K562 (cell line): ENCODE results near the gene WDR86. TPM values are rescaled to one million over a fixed set of nuclear protein-coding genes. Genes with fewer than 3 reads are reported as not detected.

Experiments
- ATAC-seq: fragments of 200-7000 bp; cut with Tn5 transposase; 3 replicates; pipeline ENCODE4 v1.9.1; 2020; ENCODE audit warnings: moderate library complexity
- BruUV-seq: library from RNA; stranded (reverse); fragments of 400-500 nt; replicated peaks from 2 replicates; lab custom pipeline; 2021; lab: Mats Ljungman, UMichigan
- CTCF ChIA-PET: fragments of 300-600 bp; formaldehyde crosslinking; extraction: SDS; loops from one replicate; lab custom pipeline; 2021; ENCODE audit warnings: low intra/inter-chr PET ratio; lab: Yijun Ruan, JAX
- POLR2A ChIA-PET: fragments of 300-600, 350-650 bp; sonication (Branson Sonifier 250); formaldehyde crosslinking; extraction: SDS; loops from one replicate; lab custom pipeline; 2021; ENCODE audit warnings: antibody characterized with exemption, inconsistent platforms; lab: Yijun Ruan, JAX
- DNase-seq, 4 experiments: peaks; one replicate each; pipeline versions ENCODE4 v3.0.0 to v3.0.0-alpha.2; 2011 to 2018; ENCODE audit warnings: low spot score in 3 of 4, mixed read lengths in 3 of 4; ENCODE audit errors: extremely low read depth in 1 of 4
- FAIRE-seq: peaks from 2 replicates; lab custom pipeline; 2011; peaks lifted over from hg19 to GRCh38; lab: Jason Lieb, UNC
- H2AFZ ChIP-seq: 2 replicates; pipeline ENCODE4 v1.6.0; 2011; ENCODE audit warnings: low read depth, low read length, control low read depth, inconsistent platforms
- H3K27ac ChIP-seq: fragments of 200-600 bp; 3 replicates; pipeline ENCODE4 v1.8.0; 2011; ENCODE audit warnings: low read depth, mild to moderate bottlenecking, control low read depth, inconsistent platforms, low read length, moderate library complexity, mixed read lengths; ENCODE audit errors: extremely low read depth
- H3K27me3 ChIP-seq, 2 experiments: fragments of 300-600 bp in 1 of 2; 2 replicates in 1 of 2; 3 replicates in 1 of 2; pipeline versions ENCODE4 v1.6.0 to v1.8.0; 2011; ENCODE audit warnings: inconsistent platforms in 2 of 2, low read length in 2 of 2, mild to moderate bottlenecking in 1 of 2, mixed read lengths in 1 of 2, moderate library complexity in 1 of 2; ENCODE audit not compliant: control insufficient read depth in 2 of 2, insufficient read depth in 2 of 2
- H3K36me3 ChIP-seq: fragments of 300-600 bp; 3 replicates; pipeline ENCODE4 v1.8.0; 2011; ENCODE audit warnings: mild to moderate bottlenecking, low read length, inconsistent platforms; ENCODE audit not compliant: control insufficient read depth, insufficient read depth
- H3K4me1 ChIP-seq, 2 experiments: fragments of 200-600 bp in 1 of 2; replicated peaks in 1 of 2; 2 replicates in 1 of 2; 3 replicates in 1 of 2; pipeline versions ENCODE4 v1.5.1 to v1.8.0; 2011; ENCODE audit warnings: inconsistent platforms in 2 of 2, low read length in 2 of 2, mild to moderate bottlenecking in 1 of 2, mixed read lengths in 1 of 2, moderate library complexity in 1 of 2; ENCODE audit not compliant: control insufficient read depth in 2 of 2, insufficient read depth in 2 of 2
- H3K4me2 ChIP-seq: 2 replicates; pipeline ENCODE4 v1.6.1; 2011; ENCODE audit warnings: low read length, control low read depth, inconsistent platforms, mixed read lengths; ENCODE audit not compliant: insufficient read depth
- H3K4me3 ChIP-seq: fragments of 200-600 bp; sonication (generic), shearing (Covaris generic); 2 replicates; pipeline ENCODE4 v1.5.1; 2016; ENCODE audit warnings: control low read depth, inconsistent platforms
- H3K79me2 ChIP-seq: fragments of 200-600 bp; 3 replicates; pipeline ENCODE4 v1.8.0; 2011; ENCODE audit warnings: low read length, inconsistent platforms; ENCODE audit not compliant: control insufficient read depth, insufficient read depth
- H3K9ac ChIP-seq, 2 experiments: 2 replicates each; pipeline versions ENCODE4 v1.6.0 to v1.6.1; 2011; ENCODE audit warnings: low read depth in 2 of 2, low read length in 2 of 2, control low read depth in 1 of 2, inconsistent platforms in 1 of 2, mild to moderate bottlenecking in 1 of 2, mixed read lengths in 1 of 2; ENCODE audit not compliant: insufficient read depth in 1 of 2
- H3K9me1 ChIP-seq: one replicate; pipeline ENCODE4 v1.6.0; 2011; ENCODE audit warnings: inconsistent platforms, mild to moderate bottlenecking, low read length, moderate library complexity; ENCODE audit not compliant: control insufficient read depth, insufficient read depth
- H3K9me3 ChIP-seq: replicated peaks from 2 replicates; pipeline ENCODE4 v1.5.1; 2011; ENCODE audit warnings: low read depth, low read length, inconsistent platforms; ENCODE audit not compliant: control insufficient read depth, insufficient read depth
- H4K20me1 ChIP-seq: replicated peaks from 2 replicates; pipeline ENCODE4 v1.6.1; 2011; ENCODE audit warnings: low read length, inconsistent platforms, mixed read lengths; ENCODE audit not compliant: control insufficient read depth, insufficient read depth
- BHLHE40 ChIP-seq: IDR thresholded peaks from 2 replicates; pipeline ENCODE4 v1.6.1; 2011; ENCODE audit warnings: low read length, improper control_type of control experiment
- CBFA2T2 ChIP-seq: fragments of 450-650 bp; conservative IDR thresholded peaks from 2 replicates; pipeline ENCODE4 v1.6.1; 2017; ENCODE audit warnings: mild to moderate bottlenecking
- CREB1 ChIP-seq, 2 experiments: sonication (generic) in 1 of 2; formaldehyde crosslinking in 1 of 2; IDR thresholded peaks; 2 replicates each; pipeline versions ENCODE4 v1.6.1 to v1.8.0; 2012 to 2022; ENCODE audit warnings: inconsistent platforms in 1 of 2, mild to moderate bottlenecking in 1 of 2, missing genetic modification reagents in 1 of 2, moderate library complexity in 1 of 2
- RFX5 ChIP-seq: IDR thresholded peaks from 2 replicates; pipeline ENCODE4 v1.6.1; 2011; ENCODE audit warnings: low read depth, mild to moderate bottlenecking, improper control_type of control experiment, low read length
- SP1 ChIP-seq: sonication (generic); formaldehyde crosslinking; IDR thresholded peaks from 2 replicates; pipeline ENCODE4 v1.8.1; 2022; ENCODE audit warnings: mild to moderate bottlenecking, missing genetic modification reagents
- TEAD1 ChIP-seq, 2 experiments: fragments of 450-650 bp in 1 of 2; sonication (generic) in 1 of 2; formaldehyde crosslinking; IDR thresholded peaks; 2 replicates each; pipeline versions ENCODE4 v1.4.0 to v1.8.0; 2020 to 2022; ENCODE audit warnings: mild to moderate bottlenecking in 2 of 2, missing genetic modification reagents in 1 of 2
- ZZZ3 ChIP-seq: fragments of 450-650 bp; IDR thresholded peaks from 2 replicates; pipeline ENCODE4 v1.6.1; 2016; ENCODE audit warnings: antibody characterized with exemption, mild to moderate bottlenecking, moderate library complexity
- WGBS: fragments of 100-300 bp; shearing (Covaris generic); methylation state at CpG from one replicate; pipeline ENCODE4 v1.1.6; 2016; ENCODE audit warnings: low coverage, mixed read lengths; ENCODE audit not compliant: insufficient coverage; ENCODE audit errors: missing lambda C conversion rate; 5-methylcytosine and 5-hydroxymethylcytosine counted together
- in situ Hi-C: fragments of 300-500 bp; cut with MboI; formaldehyde crosslinking; loops from 4 replicates; pipeline ENCODE4 v1.15.0; 2018; ENCODE audit warnings: inconsistent platforms, mixed read lengths
- intact Hi-C: fragments of 100-400 bp; cut with micrococcal nuclease; formaldehyde crosslinking; loops from 2 replicates; pipeline ENCODE4 v1.14.2; 2022
- polyA plus RNA-seq, 8 experiments: library from polyadenylated mRNA; depleted of rRNA in 4 of 8; stranded (reverse) in 5 of 8; unstranded in 3 of 8; fragments of >200 nt; fragmentation: Nextera tagmentation in 2 of 8; fragmentation: Illumina TruSeq in 1 of 8; extraction: Ambion mirVana in 2 of 8; extraction: Trizol in 1 of 8; gene quantifications; 2 replicates each; pipeline versions ENCODE4 v1.2.1 to v1.2.3, GENCODE V29; 2011 to 2014; ENCODE audit warnings: inconsistent platforms in 1 of 8, missing spikeins in 1 of 8
- total RNA-seq, 7 experiments: library from RNA; depleted of rRNA in 6 of 7; stranded (reverse); fragments of >200 nt in 6 of 7; fragmentation: Illumina TruSeq in 2 of 7; extraction: Trizol in 2 of 7; gene quantifications; 2 replicates each; pipeline versions ENCODE4 v1.2.1 to v1.2.3, GENCODE V29; 2011 to 2021; ENCODE audit warnings: low replicate concordance in 1 of 7
- TF ChIP-seq, protein P1 (sequence below): fragments of 450-650 bp; formaldehyde crosslinking; IDR thresholded peaks from 2 replicates; pipeline ENCODE4 v1.4.0; 2022; ENCODE audit warnings: mild to moderate bottlenecking, moderate library complexity
- TF ChIP-seq, protein P2 (sequence below): sonication (generic); formaldehyde crosslinking; IDR thresholded peaks from 2 replicates; pipeline ENCODE4 v1.8.0; 2022; ENCODE audit warnings: mild to moderate bottlenecking, missing genetic modification reagents, borderline replicate concordance
- TF ChIP-seq, protein P3 (sequence below): fragments of 450-650 bp; IDR thresholded peaks from 2 replicates; pipeline ENCODE4 v1.6.1; 2016; ENCODE audit warnings: antibody characterized with exemption
- TF ChIP-seq, protein P4 (sequence below): fragments of 450-650 bp; conservative IDR thresholded peaks from 2 replicates; pipeline ENCODE4 v1.6.1; 2016; ENCODE audit warnings: missing genetic modification characterization, low read depth, mild to moderate bottlenecking, control low read depth, missing compliant biosample characterization

Gene WDR86
- total and polyA plus RNA-seq, 9 of the 15 experiments (the other 6 are each of a cell fraction or from before 2014, with no cell fraction given), result 0.24 TPM; not detected in 8

DNA sequence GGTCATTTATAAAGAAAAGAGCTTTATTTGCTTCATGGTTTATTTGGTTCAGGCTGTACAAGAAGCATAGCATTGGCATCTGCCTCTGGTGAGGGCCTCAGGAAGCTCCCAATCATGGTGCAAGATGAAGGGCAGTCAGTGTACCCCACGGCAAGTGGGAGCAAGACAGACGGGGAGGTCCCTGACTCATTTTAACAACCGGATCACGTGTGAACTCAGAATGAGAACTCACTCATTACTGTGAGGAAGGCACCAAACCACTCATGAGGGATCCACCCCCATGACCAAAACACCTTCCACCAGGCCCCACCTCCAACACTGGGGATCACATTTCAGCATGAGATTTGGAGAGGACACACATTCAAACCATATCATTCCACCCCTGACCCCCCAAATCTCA lies 45.9 kb upstream of the WDR86 start:
- FAIRE-seq, result no peak
- ChIA-PET POLR2A (no interaction called here), CTCF (no interaction called here)
- Histone ChIP-seq H3K79me2 (no peaks in the 10 kb centered on the region), H3K9me3 (no peaks in the 10 kb centered on the region), H3K27me3 (peaks cover 71 to 88% of the 10 kb centered on the region in 2 experiments), H4K20me1 (peaks cover 6% of the 10 kb centered on the region; the same call in 1 of the 2 replicates), H3K9ac (no peak overlapping the region), H3K4me2 (no peak overlapping the region), H3K9me1 (no peaks in the 10 kb centered on the region), H3K36me3 (no peaks in the 10 kb centered on the region), H3K27ac (no peak overlapping the region), H2AFZ (no peak overlapping the region), H3K4me3 (no peak overlapping the region), H3K4me1 (peaks cover 0 to 18% of the 10 kb centered on the region in 2 experiments; a peak in 1 of 5 replicates)
- no TSS peak for BruUV-seq
- no peak for TF ChIP-seq CBFA2T2
- TF ChIP-seq, protein P1, sequence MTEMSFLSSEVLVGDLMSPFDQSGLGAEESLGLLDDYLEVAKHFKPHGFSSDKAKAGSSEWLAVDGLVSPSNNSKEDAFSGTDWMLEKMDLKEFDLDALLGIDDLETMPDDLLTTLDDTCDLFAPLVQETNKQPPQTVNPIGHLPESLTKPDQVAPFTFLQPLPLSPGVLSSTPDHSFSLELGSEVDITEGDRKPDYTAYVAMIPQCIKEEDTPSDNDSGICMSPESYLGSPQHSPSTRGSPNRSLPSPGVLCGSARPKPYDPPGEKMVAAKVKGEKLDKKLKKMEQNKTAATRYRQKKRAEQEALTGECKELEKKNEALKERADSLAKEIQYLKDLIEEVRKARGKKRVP, result no peak
- TF ChIP-seq BHLHE40, result no peak
- TF ChIP-seq ZZZ3, result no peak
- TF ChIP-seq, protein P2, sequence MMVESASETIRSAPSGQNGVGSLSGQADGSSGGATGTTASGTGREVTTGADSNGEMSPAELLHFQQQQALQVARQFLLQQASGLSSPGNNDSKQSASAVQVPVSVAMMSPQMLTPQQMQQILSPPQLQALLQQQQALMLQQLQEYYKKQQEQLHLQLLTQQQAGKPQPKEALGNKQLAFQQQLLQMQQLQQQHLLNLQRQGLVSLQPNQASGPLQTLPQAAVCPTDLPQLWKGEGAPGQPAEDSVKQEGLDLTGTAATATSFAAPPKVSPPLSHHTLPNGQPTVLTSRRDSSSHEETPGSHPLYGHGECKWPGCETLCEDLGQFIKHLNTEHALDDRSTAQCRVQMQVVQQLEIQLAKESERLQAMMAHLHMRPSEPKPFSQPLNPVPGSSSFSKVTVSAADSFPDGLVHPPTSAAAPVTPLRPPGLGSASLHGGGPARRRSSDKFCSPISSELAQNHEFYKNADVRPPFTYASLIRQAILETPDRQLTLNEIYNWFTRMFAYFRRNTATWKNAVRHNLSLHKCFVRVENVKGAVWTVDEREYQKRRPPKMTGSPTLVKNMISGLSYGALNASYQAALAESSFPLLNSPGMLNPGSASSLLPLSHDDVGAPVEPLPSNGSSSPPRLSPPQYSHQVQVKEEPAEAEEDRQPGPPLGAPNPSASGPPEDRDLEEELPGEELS, result no peak
- TF ChIP-seq, protein P3, sequence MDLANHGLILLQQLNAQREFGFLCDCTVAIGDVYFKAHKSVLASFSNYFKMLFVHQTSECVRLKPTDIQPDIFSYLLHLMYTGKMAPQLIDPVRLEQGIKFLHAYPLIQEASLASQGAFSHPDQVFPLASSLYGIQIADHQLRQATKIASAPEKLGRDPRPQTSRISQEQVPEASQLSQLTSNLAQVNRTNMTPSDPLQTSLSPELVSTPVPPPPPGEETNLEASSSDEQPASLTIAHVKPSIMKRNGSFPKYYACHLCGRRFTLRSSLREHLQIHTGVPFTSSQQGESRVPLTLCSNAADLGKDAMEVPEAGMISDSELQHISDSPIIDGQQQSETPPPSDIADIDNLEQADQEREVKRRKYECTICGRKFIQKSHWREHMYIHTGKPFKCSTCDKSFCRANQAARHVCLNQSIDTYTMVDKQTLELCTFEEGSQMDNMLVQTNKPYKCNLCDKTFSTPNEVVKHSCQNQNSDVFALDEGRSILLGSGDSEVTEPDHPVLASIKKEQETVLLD, result no peak
- no peak for TF ChIP-seq CREB1 (IDR thresholded peaks at IDR 0.05)
- TF ChIP-seq CREB1 (CRISPR knock-in tag; IDR thresholded peaks at IDR 0.05), result no peak
- TF ChIP-seq RFX5, result no peak
- TF ChIP-seq, protein P4, sequence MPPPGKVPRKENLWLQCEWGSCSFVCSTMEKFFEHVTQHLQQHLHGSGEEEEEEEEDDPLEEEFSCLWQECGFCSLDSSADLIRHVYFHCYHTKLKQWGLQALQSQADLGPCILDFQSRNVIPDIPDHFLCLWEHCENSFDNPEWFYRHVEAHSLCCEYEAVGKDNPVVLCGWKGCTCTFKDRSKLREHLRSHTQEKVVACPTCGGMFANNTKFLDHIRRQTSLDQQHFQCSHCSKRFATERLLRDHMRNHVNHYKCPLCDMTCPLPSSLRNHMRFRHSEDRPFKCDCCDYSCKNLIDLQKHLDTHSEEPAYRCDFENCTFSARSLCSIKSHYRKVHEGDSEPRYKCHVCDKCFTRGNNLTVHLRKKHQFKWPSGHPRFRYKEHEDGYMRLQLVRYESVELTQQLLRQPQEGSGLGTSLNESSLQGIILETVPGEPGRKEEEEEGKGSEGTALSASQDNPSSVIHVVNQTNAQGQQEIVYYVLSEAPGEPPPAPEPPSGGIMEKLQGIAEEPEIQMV (tag), result no peak
- no peak for TF ChIP-seq SP1 (CRISPR knock-in tag)
- no peak for TF ChIP-seq TEAD1 (CRISPR knock-in tag; IDR thresholded peaks at IDR 0.05)
- 0% methylated on average over 4 of the region's 4 CpGs for WGBS
- intact Hi-C loops, result loop anchor here (5.0 kb wide), 1 partner anchor 177 kb away; no protein-coding TSS in a partner anchor
- in situ Hi-C loops, result no loop called here
- DNase-seq, result no peak
- ATAC-seq, result no peak
